ENCODE results near the gene GNAT1. TPM values are rescaled to one million over a fixed set of nuclear protein-coding genes. Genes with fewer than 3 reads are reported as not detected.

GNAT1 gene
- total and polyA plus RNA-seq, 2 experiments from 2014 or later, result not detected

GRCh38 chr3:50237133-50237651 is 45.8 kb downstream of the GNAT1 start:
- Histone ChIP-seq H3K4me1 (ENCODE audit: insufficient read depth) (peaks cover 15% of the 10 kb centered on the region), H3K9me2 (ENCODE audit: insufficient read depth) (no peaks in the 10 kb centered on the region), H3K4me2 (ENCODE audit: unreplicated experiment) (peak overlapping the region; percentile 97), H4K20me1 (ENCODE audit: insufficient read depth) (no peaks in the 10 kb centered on the region), H3K9ac (peak overlapping the region; percentile 89), H3K36me3 (ENCODE audit: low read depth) (no peaks in the 10 kb centered on the region), H3F3A (ENCODE audit: insufficient read depth) (peaks cover 4% of the 10 kb centered on the region; the same call in 1 of the 2 replicates), H3K79me2 (ENCODE audit: insufficient read depth) (peaks cover 61% of the 10 kb centered on the region), H3K27ac (peak overlapping the region; percentile 68), H3K9me3 (ENCODE audit: low read depth) (no peaks in the 10 kb centered on the region), H2AFZ (no peak overlapping the region), H3K4me3 (peak overlapping the region; percentile 94), H3K27me3 (replicated peaks; ENCODE audit: insufficient read depth) (no peaks in the 10 kb centered on the region)
- TF ChIP-seq EZH2phosphoT487 (IDR thresholded peaks at IDR 0.05; ENCODE audit: insufficient read depth, low read depth), result no peak
- TF ChIP-seq EZH2 (IDR thresholded peaks at IDR 0.05; ENCODE audit: insufficient read depth, poor library complexity, severe bottlenecking), result no peak
- 1% methylated on average over 7 of the region's 7 CpGs for WGBS, 2 experiments (ENCODE audit: low coverage in 1 of 2, low lambda C conversion rate in 2 of 2, missing lambda C conversion rate in 2 of 2)
- in situ Hi-C loops (cut with MboI), result no loop called here
- DNase-seq, result peak; percentile 69

GRCh38 chr3:50237754-50238548 is 46.5 kb downstream of the GNAT1 start:
- peak overlapping the region; percentile 97 for H3K4me2 ChIP-seq (ENCODE audit: unreplicated experiment)
- no peak for TF ChIP-seq EZH2 (IDR thresholded peaks at IDR 0.05; ENCODE audit: insufficient read depth, poor library complexity, severe bottlenecking)
- no peak for TF ChIP-seq EZH2phosphoT487 (IDR thresholded peaks at IDR 0.05; ENCODE audit: insufficient read depth, low read depth)
- whole genome bisulfite sequencing, 2 experiments (ENCODE audit: low coverage in 1 of 2, low lambda C conversion rate in 2 of 2, missing lambda C conversion rate in 2 of 2), result 1 to 3% methylated on average over 29 to 30 of the region's 31 CpGs
- peaks cover 4% of the 10 kb centered on the region; the same call in 1 of the 2 replicates for H3F3A ChIP-seq (ENCODE audit: insufficient read depth)
- no peaks in the 10 kb centered on the region for H3K27me3 ChIP-seq (replicated peaks; ENCODE audit: insufficient read depth)
- no peaks in the 10 kb centered on the region for H4K20me1 ChIP-seq (ENCODE audit: insufficient read depth)
- DNase-seq, result peak; percentile 95
- peak overlapping the region; percentile 89 for H3K9ac ChIP-seq
- H2AFZ ChIP-seq, result peak overlapping the region; percentile 3; the same call in 1 of the 2 replicates
- H3K4me1 ChIP-seq (ENCODE audit: insufficient read depth), result peaks cover 20% of the 10 kb centered on the region
- no peaks in the 10 kb centered on the region for H3K9me2 ChIP-seq (ENCODE audit: insufficient read depth)
- H3K4me3 ChIP-seq, result peak overlapping the region; percentile 94
- no peaks in the 10 kb centered on the region for H3K36me3 ChIP-seq (ENCODE audit: low read depth)
- peak overlapping the region; percentile 68 for H3K27ac ChIP-seq
- peaks cover 69% of the 10 kb centered on the region for H3K79me2 ChIP-seq (ENCODE audit: insufficient read depth)
- H3K9me3 ChIP-seq (ENCODE audit: low read depth), result no peaks in the 10 kb centered on the region
- in situ Hi-C loops (cut with MboI), result no loop called here

GRCh38 chr3:50238549-50239026 is 47.2 kb downstream of the GNAT1 start:
- Histone ChIP-seq H3F3A (ENCODE audit: insufficient read depth) (peaks cover 11% of the 10 kb centered on the region; the same call in 1 of the 2 replicates), H3K9ac (peak overlapping the region; percentile 89), H4K20me1 (ENCODE audit: insufficient read depth) (no peaks in the 10 kb centered on the region), H3K9me3 (ENCODE audit: low read depth) (no peaks in the 10 kb centered on the region), H3K27ac (peak overlapping the region; percentile 68), H3K4me3 (peak overlapping the region; percentile 94), H3K4me2 (ENCODE audit: unreplicated experiment) (peak overlapping the region; percentile 97), H3K27me3 (replicated peaks; ENCODE audit: insufficient read depth) (no peaks in the 10 kb centered on the region), H3K9me2 (ENCODE audit: insufficient read depth) (no peaks in the 10 kb centered on the region), H2AFZ (no peak overlapping the region; the same call in 1 of the 2 replicates), H3K4me1 (ENCODE audit: insufficient read depth) (peaks cover 26% of the 10 kb centered on the region), H3K36me3 (ENCODE audit: low read depth) (no peaks in the 10 kb centered on the region), H3K79me2 (ENCODE audit: insufficient read depth) (peaks cover 75% of the 10 kb centered on the region)
- in situ Hi-C loops (cut with MboI), result no loop called here
- peak; percentile 81 for DNase-seq
- TF ChIP-seq EZH2 (IDR thresholded peaks at IDR 0.05; ENCODE audit: insufficient read depth, poor library complexity, severe bottlenecking) (no peak), EZH2phosphoT487 (IDR thresholded peaks at IDR 0.05; ENCODE audit: insufficient read depth, low read depth) (no peak)
- WGBS, 2 experiments (ENCODE audit: low coverage in 1 of 2, low lambda C conversion rate in 2 of 2, missing lambda C conversion rate in 2 of 2), result 9 to 14% methylated on average over 7 of the region's 7 CpGs

- Histone ChIP-seq H3K9me3 (ENCODE audit: low read depth) (no peaks in the 10 kb centered on the region), H3K79me2 (ENCODE audit: insufficient read depth) (peaks cover 86% of the 10 kb centered on the region), H4K20me1 (ENCODE audit: insufficient read depth) (no peaks in the 10 kb centered on the region), H3K4me3 (no peak overlapping the region), H3K27me3 (replicated peaks; ENCODE audit: insufficient read depth) (no peaks in the 10 kb centered on the region), H3K4me2 (ENCODE audit: unreplicated experiment) (no peak overlapping the region), H3K9me2 (ENCODE audit: insufficient read depth) (no peaks in the 10 kb centered on the region), H3K9ac (peak overlapping the region; percentile 89; the same call in 1 of the 2 replicates), H3K27ac (0 out of 2 replicates have a peak overlapping the region, but pooled peaks have one; percentile 68), H3K36me3 (ENCODE audit: low read depth) (no peaks in the 10 kb centered on the region; the same call in 1 of the 2 replicates), H2AFZ (no peak overlapping the region), H3K4me1 (ENCODE audit: insufficient read depth) (peaks cover 26% of the 10 kb centered on the region), H3F3A (ENCODE audit: insufficient read depth) (peaks cover 19% of the 10 kb centered on the region; the same call in 1 of the 2 replicates)
- in situ Hi-C loops (cut with MboI), result no loop called here
- no peak for DNase-seq
- WGBS, 2 experiments (ENCODE audit: low coverage in 1 of 2, low lambda C conversion rate in 2 of 2, missing lambda C conversion rate in 2 of 2), result 73% methylated on average over 4 of the region's 4 CpGs
- TF ChIP-seq EZH2phosphoT487 (IDR thresholded peaks at IDR 0.05; ENCODE audit: insufficient read depth, low read depth), result no peak
- no peak for TF ChIP-seq EZH2 (IDR thresholded peaks at IDR 0.05; ENCODE audit: insufficient read depth, poor library complexity, severe bottlenecking)
These were observed 48.2 kb downstream of the GNAT1 start for GRCh38 chr3:50239649-50240048.
